Right lobe of liver (tissue), 6 donors: ENCODE results near the gene MRPL11. TPM values are rescaled to one million over a fixed set of nuclear protein-coding genes. Genes with fewer than 3 reads are reported as not detected.
"Not testable (repeated sequence)": the region's sequence is repeated elsewhere in the genome, so short reads cannot be mapped to it uniquely, and the experiment has no call there.

Experiments
- ATAC-seq, 4 donors: fragments of 200-7000 bp; cut with Tn5 transposase; one replicate each; pipeline ENCODE4 v1.9.1; 2020; ENCODE audit warnings: mild to moderate bottlenecking in 4 of 4, moderate library complexity in 4 of 4
- DNase-seq, 3 donors: peaks; one replicate each; pipeline ENCODE4 v3.0.0-alpha.2; 2020
- H3K27ac ChIP-seq, 3 donors: fragments of 200-600 bp; one replicate each; pipeline ENCODE4 v1.8.0; 2022
- H3K27me3 ChIP-seq, 2 donors: fragments of 200-600 bp; one replicate each; pipeline ENCODE4 v1.8.0; 2022
- H3K36me3 ChIP-seq, 4 donors: fragments of 200-600 bp; sonication (generic) in 1 of 4; one replicate each; pipeline versions ENCODE4 v1.5.1 to v1.8.0; 2017 to 2022; ENCODE audit warnings: control low read depth in 1 of 4
- H3K4me1 ChIP-seq, 4 donors: fragments of 200-600 bp; sonication (generic) in 1 of 4; one replicate each; pipeline versions ENCODE4 v1.5.1 to v1.8.0; 2017 to 2022; ENCODE audit warnings: control low read depth in 1 of 4
- H3K4me3 ChIP-seq, 3 donors: fragments of 200-600 bp; one replicate each; pipeline ENCODE4 v1.8.0; 2022
- H3K9me3 ChIP-seq, 4 donors: fragments of 200-600 bp; sonication (generic) in 1 of 4; one replicate each; pipeline versions ENCODE4 v1.5.1 to v1.8.0; 2017 to 2022; ENCODE audit warnings: control low read depth in 1 of 4
- POLR2A ChIP-seq: fragments of 450-650 bp; IDR thresholded peaks from one replicate; pipeline ENCODE4 v1.6.1; 2017; ENCODE audit warnings: antibody characterized with exemption, mild to moderate bottlenecking
- WGBS: methylation state at CpG from one replicate; pipeline ENCODE4 v1.1.6; 2018; ENCODE audit warnings: low coverage, low lambda C conversion rate; ENCODE audit not compliant: insufficient coverage; ENCODE audit errors: missing lambda C conversion rate; 5-methylcytosine and 5-hydroxymethylcytosine counted together
- intact Hi-C, 2 donors: fragments of 100-400 bp; cut with DNase I; formaldehyde crosslinking; loops; one replicate each; pipeline versions ENCODE4 v1.11.2 to v1.14.1; 2022
- total RNA-seq, 6 experiments: library from RNA; depleted of rRNA in 2 of 6; stranded (reverse); fragments of >200 nt in 2 of 6; fragmentation: NEBNext Ultra II Directional in 3 of 6; extraction: Animal tissue kit (Norgen Biotek cat#: 25700) in 3 of 6; gene quantifications; one replicate each; pipeline versions ENCODE4 v1.1.0 to v1.2.4, GENCODE V29; 2016 to 2023
- TF ChIP-seq, protein P1 (sequence below), 4 donors: fragments of 200-600 bp in 3 of 4; fragments of 450-650 bp in 1 of 4; IDR thresholded peaks; one replicate each; pipeline versions ENCODE4 v1.5.1 to v1.8.0; 2016 to 2022; ENCODE audit warnings: antibody characterized with exemption in 4 of 4, mild to moderate bottlenecking in 2 of 4
- donor health status: DM: no; HTN: yes; CAD: no.
- donor health status: DM: no; HTN: no; CAD: no.
- donor health status: DM: no; HTN: no; CAD: no.
- donor health status: DM: no; HTN: yes; CAD: no.
- donor health status: DM: no; HTN: yes; CAD: no.

MRPL11 gene
- total RNA-seq, 6 experiments from 2014 or later: 17.6 to 34.1 (median 28.6) TPM

DNA sequence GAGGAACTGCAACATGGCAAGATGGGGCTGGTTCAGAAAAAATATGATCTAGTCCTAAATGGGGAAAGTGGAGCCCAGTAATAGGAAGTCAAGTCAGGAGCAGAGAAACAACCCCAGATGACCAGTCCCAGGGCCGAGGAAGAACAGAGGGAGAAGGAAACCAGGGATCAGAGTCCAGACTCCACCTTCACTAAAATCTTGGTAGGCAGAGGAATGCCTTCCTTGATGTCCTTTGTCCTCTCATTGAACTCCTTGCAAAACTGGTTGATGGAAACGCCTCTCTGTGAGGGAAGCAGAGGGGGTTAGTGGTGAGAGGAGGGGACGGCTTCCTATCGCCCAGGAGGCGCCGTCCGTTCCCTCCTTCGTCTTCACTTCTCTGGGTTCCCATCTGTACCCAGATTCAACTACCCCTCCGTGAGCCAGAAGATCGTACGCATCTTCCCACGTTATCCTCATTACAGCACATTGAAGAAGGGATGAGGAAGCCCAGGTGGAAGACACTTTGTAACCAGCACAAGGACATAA is 607 bp downstream of the MRPL11 start:
- ATAC-seq: no peak
- no peak overlapping the region for H3K27ac ChIP-seq
- H3K4me3 ChIP-seq: peak overlapping the region; percentile 81 to 95 (median 86)
- no peak for TF ChIP-seq POLR2A
- TF ChIP-seq, protein P1, sequence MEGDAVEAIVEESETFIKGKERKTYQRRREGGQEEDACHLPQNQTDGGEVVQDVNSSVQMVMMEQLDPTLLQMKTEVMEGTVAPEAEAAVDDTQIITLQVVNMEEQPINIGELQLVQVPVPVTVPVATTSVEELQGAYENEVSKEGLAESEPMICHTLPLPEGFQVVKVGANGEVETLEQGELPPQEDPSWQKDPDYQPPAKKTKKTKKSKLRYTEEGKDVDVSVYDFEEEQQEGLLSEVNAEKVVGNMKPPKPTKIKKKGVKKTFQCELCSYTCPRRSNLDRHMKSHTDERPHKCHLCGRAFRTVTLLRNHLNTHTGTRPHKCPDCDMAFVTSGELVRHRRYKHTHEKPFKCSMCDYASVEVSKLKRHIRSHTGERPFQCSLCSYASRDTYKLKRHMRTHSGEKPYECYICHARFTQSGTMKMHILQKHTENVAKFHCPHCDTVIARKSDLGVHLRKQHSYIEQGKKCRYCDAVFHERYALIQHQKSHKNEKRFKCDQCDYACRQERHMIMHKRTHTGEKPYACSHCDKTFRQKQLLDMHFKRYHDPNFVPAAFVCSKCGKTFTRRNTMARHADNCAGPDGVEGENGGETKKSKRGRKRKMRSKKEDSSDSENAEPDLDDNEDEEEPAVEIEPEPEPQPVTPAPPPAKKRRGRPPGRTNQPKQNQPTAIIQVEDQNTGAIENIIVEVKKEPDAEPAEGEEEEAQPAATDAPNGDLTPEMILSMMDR (IDR thresholded peaks at IDR 0.05): no peak
- WGBS: under 1% methylated on average over 12 of the region's 12 CpGs
- H3K36me3 ChIP-seq: peaks cover 0 to 13% (median 7%) of the 10 kb centered on the region in 4 donors
- DNase-seq: no peak
- H3K27me3 ChIP-seq: no peaks in the 10 kb centered on the region
- H3K9me3 ChIP-seq: no peaks in the 10 kb centered on the region
- intact Hi-C loops: loop anchor here in 1 of 2 donors (5.0 kb wide), 1 partner anchor 36 kb away; no protein-coding TSS in a partner anchor
- H3K4me1 ChIP-seq: peaks cover 0 to 7% (median 0%) of the 10 kb centered on the region in 4 donors

DNA sequence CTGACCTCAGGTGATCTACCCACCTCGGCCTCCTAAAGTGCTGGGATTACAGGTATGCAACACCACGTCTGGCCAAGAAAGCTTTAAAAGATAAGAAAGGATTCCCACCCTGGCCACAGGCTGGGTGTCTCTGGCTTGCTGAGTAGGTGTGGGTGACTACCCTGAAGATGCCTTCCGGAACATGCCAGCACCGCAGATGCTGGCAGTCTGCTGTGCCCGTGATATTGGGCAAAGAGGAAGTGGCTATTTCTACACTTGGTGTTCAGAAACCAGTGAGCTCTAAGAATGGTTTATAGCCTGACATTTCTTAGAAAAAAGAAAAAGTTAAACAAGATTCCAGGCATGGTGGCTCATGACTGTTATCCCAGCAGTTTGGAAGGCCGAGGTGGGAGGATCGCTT is 6.1 kb downstream of the MRPL11 start:
- Histone ChIP-seq H3K4me1 (peaks cover 0 to under 1% (median 0%) of the 10 kb centered on the region in 4 donors), H3K27ac (no peak overlapping the region), H3K36me3 (peaks cover 0 to 13% (median 7%) of the 10 kb centered on the region in 4 donors), H3K9me3 (no peaks in the 10 kb centered on the region), H3K27me3 (no peaks in the 10 kb centered on the region), H3K4me3 (no peak overlapping the region)
- intact Hi-C loops: no loop called here
- TF ChIP-seq, protein P1 (IDR thresholded peaks at IDR 0.05): no peak
- no peak for TF ChIP-seq POLR2A
- DNase-seq: no peak
- ATAC-seq: no peak
- 77% methylated on average over 6 of the region's 7 CpGs for WGBS

GRCh38 chr11:66431871-66432329 is 6.7 kb downstream of the MRPL11 start:
- ATAC-seq, H3K4me1 ChIP-seq, H3K9me3 ChIP-seq, H3K4me3 ChIP-seq, intact Hi-C loops, H3K27ac ChIP-seq, DNase-seq, H3K27me3 ChIP-seq: not testable (repeated sequence)
- 76% methylated on average over 7 of the region's 8 CpGs for WGBS
- H3K36me3 ChIP-seq: peaks cover 0 to 13% (median 6%) of the 10 kb centered on the region in 4 donors

GRCh38 chr11:66431287-66431686 is 7.4 kb downstream of the MRPL11 start:
- H3K36me3 ChIP-seq: peaks cover 0 to 13% (median 6%) of the 10 kb centered on the region in 4 donors
- H3K4me3 ChIP-seq, H3K27ac ChIP-seq, H3K4me1 ChIP-seq, H3K9me3 ChIP-seq, DNase-seq, H3K27me3 ChIP-seq, ATAC-seq, intact Hi-C loops: not testable (repeated sequence)

DNA sequence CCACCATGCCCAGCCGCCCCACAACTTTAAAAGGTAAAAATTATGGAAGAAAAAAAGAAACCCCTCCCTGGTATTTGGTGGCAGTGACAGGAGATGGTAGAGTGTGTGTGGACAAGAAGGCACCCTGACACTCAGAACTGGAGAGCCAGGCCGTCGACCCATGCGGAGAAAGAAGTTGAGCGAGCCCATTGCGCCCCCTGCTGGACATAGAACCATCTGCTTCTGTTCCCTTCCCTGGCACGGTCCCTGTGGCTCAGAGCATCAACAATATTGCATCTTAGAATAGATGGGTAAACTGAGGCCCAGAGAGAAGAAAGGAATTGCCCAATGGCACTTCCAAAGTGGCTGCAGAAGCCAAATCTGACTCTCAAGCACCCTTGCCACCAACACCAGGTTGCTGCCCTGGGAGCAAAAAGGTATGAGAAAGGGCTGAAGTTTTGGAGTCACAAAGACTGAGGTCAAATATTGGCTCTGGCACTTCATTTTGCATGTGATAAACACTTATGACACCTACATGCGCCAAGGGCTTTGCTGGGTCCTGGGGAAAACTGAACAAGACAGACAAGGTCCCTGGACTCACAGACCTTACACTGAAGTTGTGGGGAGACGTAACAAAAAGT is 8.6 kb downstream of the MRPL11 start:
- ATAC-seq (peak; percentile 73 to 84 (median 78)), DNase-seq (peak in 2 of 3 donors; percentile 58 to 65)
- H3K27me3 ChIP-seq: no peaks in the 10 kb centered on the region
- H3K4me1 ChIP-seq: no peaks in the 10 kb centered on the region
- H3K9me3 ChIP-seq: no peaks in the 10 kb centered on the region
- no peak overlapping the region for H3K27ac ChIP-seq
- no peak overlapping the region for H3K4me3 ChIP-seq
- H3K36me3 ChIP-seq: peaks cover 0 to 3% (median under 1%) of the 10 kb centered on the region in 4 donors
- WGBS: 32% methylated on average over 9 of the region's 9 CpGs
- TF ChIP-seq, protein P1 (IDR thresholded peaks at IDR 0.05): peak; percentile 60 to 82 (median 73)
- no peak for TF ChIP-seq POLR2A
- intact Hi-C loops: no loop called here
